ENCODE data around the gene EVI5. TPM values are rescaled to one million over a fixed set of nuclear protein-coding genes. Genes with fewer than 3 reads are reported as not detected.

The EVI5 gene
- total RNA-seq, 4 donors from 2014 or later = 37.7 to 59.7 (median 41.7) TPM

DNA sequence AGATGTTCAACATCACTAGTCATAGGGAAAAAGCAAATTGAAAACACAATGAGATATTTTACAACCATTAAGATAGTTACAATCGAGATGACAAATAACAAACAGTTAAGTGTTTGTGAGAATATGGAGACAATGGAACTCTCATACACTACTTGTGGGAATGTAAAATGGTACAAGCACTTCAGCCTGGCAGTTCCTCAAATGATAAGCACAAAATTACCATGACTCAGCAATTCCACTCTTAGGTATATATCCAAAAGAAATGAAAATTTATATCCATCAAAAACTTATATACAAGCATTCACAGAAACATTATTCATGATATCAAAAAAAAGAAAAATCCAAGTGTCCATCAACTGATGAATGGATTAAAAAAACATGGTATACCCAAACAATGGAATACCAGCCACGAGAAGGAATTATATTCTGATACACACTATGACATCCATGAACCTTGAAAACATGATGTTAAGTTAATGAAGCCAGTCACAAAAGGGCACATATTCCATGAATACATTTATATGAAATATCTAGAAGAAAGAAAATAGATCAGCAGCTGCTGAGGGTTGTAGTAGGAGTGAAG is 76.4 kb downstream of the EVI5 start:
- Histone ChIP-seq H3K4me1 (peaks cover 5 to 10% of the 10 kb centered on the region in 2 donors), H3K9me3 (no peaks in the 10 kb centered on the region), H3K4me3 (replicated peaks in 1 of 3) (no peak overlapping the region), H3K27me3 (no peaks in the 10 kb centered on the region), H3K27ac (no peak overlapping the region), H3K36me3 (no peaks in the 10 kb centered on the region)
- intact Hi-C loops (cut with DNase I) = no loop called here
- 88% methylated on average over 2 of the region's 2 CpGs for WGBS, 2 donors
- no peak for DNase-seq
- TF ChIP-seq POLR2A (IDR thresholded peaks at IDR 0.05) = no peak
- TF ChIP-seq, protein P1, sequence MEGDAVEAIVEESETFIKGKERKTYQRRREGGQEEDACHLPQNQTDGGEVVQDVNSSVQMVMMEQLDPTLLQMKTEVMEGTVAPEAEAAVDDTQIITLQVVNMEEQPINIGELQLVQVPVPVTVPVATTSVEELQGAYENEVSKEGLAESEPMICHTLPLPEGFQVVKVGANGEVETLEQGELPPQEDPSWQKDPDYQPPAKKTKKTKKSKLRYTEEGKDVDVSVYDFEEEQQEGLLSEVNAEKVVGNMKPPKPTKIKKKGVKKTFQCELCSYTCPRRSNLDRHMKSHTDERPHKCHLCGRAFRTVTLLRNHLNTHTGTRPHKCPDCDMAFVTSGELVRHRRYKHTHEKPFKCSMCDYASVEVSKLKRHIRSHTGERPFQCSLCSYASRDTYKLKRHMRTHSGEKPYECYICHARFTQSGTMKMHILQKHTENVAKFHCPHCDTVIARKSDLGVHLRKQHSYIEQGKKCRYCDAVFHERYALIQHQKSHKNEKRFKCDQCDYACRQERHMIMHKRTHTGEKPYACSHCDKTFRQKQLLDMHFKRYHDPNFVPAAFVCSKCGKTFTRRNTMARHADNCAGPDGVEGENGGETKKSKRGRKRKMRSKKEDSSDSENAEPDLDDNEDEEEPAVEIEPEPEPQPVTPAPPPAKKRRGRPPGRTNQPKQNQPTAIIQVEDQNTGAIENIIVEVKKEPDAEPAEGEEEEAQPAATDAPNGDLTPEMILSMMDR (IDR thresholded peaks at IDR 0.05) = no peak

DNA sequence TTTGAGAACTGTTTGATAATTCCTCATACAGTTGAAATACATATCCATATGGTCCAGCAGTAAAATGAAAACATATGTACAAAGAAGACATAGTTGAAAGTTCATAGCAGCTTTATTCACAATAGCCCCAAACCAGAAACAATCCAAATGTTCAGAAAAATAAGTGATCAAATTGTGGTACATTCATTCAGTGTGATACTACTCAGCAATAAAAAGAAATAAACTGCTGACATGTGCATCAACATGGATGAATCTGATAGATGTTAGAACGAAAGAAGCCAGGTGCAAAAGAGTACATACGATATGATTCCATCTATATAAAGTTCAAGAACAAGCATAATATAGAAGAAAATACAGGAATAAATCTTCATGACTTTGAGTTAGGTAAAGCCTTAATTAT is 77.2 kb downstream of the EVI5 start:
- no peak for TF ChIP-seq POLR2A (IDR thresholded peaks at IDR 0.05)
- TF ChIP-seq, protein P1 (IDR thresholded peaks at IDR 0.05) = no peak
- Histone ChIP-seq H3K27me3 (no peaks in the 10 kb centered on the region), H3K27ac (no peak overlapping the region), H3K36me3 (no peaks in the 10 kb centered on the region), H3K9me3 (no peaks in the 10 kb centered on the region), H3K4me3 (replicated peaks in 1 of 3) (no peak overlapping the region), H3K4me1 (peaks cover 5 to 10% of the 10 kb centered on the region in 2 donors)
- intact Hi-C loops (cut with DNase I) = no loop called here
- DNase-seq = no peak
- WGBS, 2 donors = 97% methylated on average over 2 of the region's 2 CpGs

DNA sequence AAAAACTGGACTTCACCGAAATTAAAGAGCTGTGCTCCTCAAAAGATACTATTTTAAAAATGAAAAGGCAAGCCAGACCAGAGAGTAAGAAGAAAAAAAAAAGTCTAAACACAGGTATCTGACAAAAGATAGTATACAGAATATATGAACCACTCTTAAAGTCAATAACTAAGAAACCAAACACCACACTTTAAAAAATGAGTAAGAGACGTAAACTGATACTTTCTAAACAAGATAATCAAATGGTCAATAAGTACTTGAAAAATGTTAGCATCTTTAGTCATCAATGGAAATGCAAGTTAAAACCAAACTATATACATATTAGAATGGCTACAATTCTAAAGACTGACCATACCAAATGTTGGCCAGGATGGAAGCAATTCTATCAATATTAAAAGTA is 77.6 kb downstream of the EVI5 start:
- WGBS, 2 donors = 94 to 97% methylated on average over 2 of the region's 2 CpGs
- Histone ChIP-seq H3K36me3 (no peaks in the 10 kb centered on the region), H3K27me3 (no peaks in the 10 kb centered on the region), H3K27ac (no peak overlapping the region), H3K9me3 (no peaks in the 10 kb centered on the region), H3K4me1 (peaks cover 5 to 10% of the 10 kb centered on the region in 2 donors), H3K4me3 (replicated peaks in 1 of 3) (no peak overlapping the region)
- no peak for TF ChIP-seq POLR2A (IDR thresholded peaks at IDR 0.05)
- TF ChIP-seq, protein P1 (IDR thresholded peaks at IDR 0.05) = no peak
- DNase-seq = no peak
- intact Hi-C loops (cut with DNase I) = no loop called here

DNA sequence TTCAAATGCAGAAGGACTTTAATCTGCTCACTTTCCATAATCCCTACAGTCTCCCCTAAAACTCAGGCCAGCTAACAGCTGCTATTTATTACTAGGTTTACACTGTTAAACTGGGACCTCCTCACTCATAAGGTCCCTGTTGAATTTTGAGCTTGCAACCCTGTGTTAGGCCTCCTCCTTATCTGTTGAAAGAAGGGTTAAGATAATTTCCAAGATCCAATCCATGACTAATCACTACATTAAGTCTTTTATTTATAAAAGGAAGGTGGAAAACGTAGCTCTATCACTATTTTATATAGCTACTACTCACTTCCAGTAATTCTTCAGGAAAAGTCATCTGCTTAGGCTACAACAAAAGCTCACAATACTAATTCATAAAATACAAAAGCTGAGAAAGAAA is 79.5 kb downstream of the EVI5 start:
- WGBS, 2 donors = 58 to 74% methylated on average over 1 of the region's 1 CpG
- no peak for TF ChIP-seq POLR2A (IDR thresholded peaks at IDR 0.05)
- TF ChIP-seq, protein P1 (IDR thresholded peaks at IDR 0.05) = no peak
- H3K27ac ChIP-seq = no peak overlapping the region
- no peak for DNase-seq
- intact Hi-C loops (cut with DNase I) = no loop called here
- no peaks in the 10 kb centered on the region for H3K27me3 ChIP-seq
- H3K4me3 ChIP-seq (replicated peaks in 1 of 3) = no peak overlapping the region
- no peaks in the 10 kb centered on the region for H3K36me3 ChIP-seq
- H3K9me3 ChIP-seq = no peaks in the 10 kb centered on the region
- no peaks in the 10 kb centered on the region for H3K4me1 ChIP-seq

DNA sequence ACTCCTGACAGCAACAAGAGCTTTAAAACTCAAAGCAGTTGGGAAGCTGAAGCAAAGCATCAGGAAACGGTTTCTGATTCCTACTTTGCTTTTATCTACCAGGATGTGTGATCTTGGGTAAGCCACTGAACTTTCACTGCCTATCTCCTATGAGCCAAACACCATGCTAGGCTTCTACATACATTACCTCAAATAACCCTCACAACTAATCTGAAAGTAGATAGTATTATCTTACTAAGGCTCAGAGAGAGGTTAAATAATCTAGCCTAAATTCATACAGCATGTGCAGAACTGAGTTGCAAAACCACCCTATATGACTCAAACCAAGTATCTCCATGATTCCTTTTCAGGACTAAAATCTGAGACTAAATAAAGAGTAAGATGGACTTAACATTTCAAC is 83.8 kb downstream of the EVI5 start:
- H3K27ac ChIP-seq = no peak overlapping the region
- 84 to 89% methylated on average over 1 of the region's 1 CpG for WGBS, 2 donors
- no peak overlapping the region for H3K4me3 ChIP-seq (replicated peaks in 1 of 3)
- no peaks in the 10 kb centered on the region for H3K27me3 ChIP-seq
- H3K4me1 ChIP-seq = no peaks in the 10 kb centered on the region
- DNase-seq = no peak
- no peaks in the 10 kb centered on the region for H3K36me3 ChIP-seq
- intact Hi-C loops (cut with DNase I) = no loop called here
- TF ChIP-seq POLR2A (IDR thresholded peaks at IDR 0.05) = no peak
- TF ChIP-seq, protein P1 (IDR thresholded peaks at IDR 0.05) = no peak
- H3K9me3 ChIP-seq = no peaks in the 10 kb centered on the region

All from thyroid gland (tissue), 4 donors.